Occipital lobe (tissue), 2 donors: Measurements from ENCODE around the gene EDC4. TPM values are rescaled to one million over a fixed set of nuclear protein-coding genes. Genes with fewer than 3 reads are reported as not detected.
A peak's percentile ranks its signal among the peaks of the same experiment; 100 is the strongest.
"Not testable (repeated sequence)": the region's sequence is repeated elsewhere in the genome, so short reads cannot be mapped to it uniquely, and the experiment has no call there.

Experiments
- DNase-seq: peaks from one replicate; lab custom pipeline; 2025; lab: John Stamatoyannopoulos, UW
- total RNA-seq: library from RNA; depleted of rRNA; stranded (reverse); fragments of >200 nt; gene quantifications from one replicate; pipeline ENCODE4 v1.2.3, GENCODE V29; 2014

EDC4 gene
- total RNA-seq, 1 donor from 2014 or later = 45.2 TPM

DNA sequence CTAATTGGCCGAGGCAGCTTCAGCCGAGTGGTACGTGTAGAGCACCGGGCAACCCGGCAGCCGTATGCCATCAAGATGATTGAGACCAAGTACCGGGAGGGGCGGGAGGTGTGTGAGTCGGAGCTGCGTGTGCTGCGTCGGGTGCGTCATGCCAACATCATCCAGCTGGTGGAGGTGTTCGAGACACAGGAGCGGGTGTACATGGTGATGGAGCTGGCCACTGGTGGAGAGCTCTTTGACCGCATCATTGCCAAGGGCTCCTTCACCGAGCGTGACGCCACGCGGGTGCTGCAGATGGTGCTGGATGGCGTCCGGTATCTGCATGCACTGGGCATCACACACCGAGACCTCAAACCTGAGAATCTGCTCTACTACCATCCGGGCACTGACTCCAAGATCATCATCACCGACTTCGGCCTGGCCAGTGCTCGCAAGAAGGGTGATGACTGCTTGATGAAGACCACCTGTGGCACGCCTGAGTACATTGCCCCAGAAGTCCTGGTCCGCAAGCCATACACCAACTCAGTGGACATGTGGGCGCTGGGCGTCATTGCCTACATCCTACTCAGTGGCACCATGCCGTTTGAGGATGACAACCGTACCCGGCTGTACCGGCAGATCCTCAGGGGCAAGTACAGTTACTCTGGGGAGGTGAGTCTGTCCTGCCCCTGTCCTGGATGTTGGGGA, 36.3 kb downstream of the EDC4 start:
- no peak for DNase-seq

- peak; percentile 70 for DNase-seq
Measured at GRCh38 chr16:67910158-67910557, 37.3 kb downstream of the EDC4 start.

GRCh38 chr16:67914758-67915495, 42.1 kb downstream of the EDC4 start:
- no peak for DNase-seq

GRCh38 chr16:67915496-67915769, 42.6 kb downstream of the EDC4 start:
- not testable (repeated sequence) for DNase-seq

DNA sequence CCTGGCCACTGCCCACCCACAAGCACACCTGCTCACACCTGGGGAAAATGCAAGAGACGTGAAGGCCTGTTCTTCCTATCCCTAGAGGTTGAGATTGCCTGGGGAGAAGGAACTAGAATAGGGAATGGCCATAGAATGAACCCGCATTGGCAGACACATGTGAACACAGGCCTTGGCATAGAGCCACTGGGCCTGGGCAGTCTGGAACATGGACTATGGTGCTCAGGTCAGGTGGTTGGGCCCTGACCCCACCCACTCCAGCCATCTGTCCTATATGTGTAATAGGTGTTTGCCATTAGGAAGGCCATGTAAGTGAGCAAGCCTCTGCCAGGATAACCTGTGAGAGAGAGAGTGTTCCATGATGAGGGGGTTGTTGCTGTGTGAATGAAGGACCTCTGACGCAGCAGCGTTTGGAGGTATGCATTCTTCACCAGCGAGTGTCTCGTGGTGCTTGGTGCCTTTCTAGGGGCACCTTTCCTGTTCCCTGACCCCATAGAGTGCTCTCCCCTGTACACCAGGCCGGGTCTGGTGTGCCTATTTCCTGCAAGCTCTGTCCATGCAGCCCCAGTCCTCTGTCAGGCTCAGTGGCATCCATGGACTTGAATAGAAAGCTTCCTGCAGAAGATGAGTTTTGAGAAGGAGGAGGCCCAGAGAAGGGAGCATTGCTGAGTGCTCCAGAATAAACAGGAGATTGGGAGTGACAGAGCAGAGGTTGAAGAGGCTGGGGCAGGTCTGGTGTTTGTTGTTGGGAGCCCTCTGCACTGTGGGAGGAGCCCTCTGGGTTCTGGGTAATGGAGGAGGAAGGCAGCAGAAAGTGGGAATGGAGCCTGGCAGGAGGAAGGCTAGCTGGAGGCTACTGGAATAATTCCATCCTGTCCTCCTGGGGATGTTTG, 43.2 kb downstream of the EDC4 start:
- no peak for DNase-seq

DNA sequence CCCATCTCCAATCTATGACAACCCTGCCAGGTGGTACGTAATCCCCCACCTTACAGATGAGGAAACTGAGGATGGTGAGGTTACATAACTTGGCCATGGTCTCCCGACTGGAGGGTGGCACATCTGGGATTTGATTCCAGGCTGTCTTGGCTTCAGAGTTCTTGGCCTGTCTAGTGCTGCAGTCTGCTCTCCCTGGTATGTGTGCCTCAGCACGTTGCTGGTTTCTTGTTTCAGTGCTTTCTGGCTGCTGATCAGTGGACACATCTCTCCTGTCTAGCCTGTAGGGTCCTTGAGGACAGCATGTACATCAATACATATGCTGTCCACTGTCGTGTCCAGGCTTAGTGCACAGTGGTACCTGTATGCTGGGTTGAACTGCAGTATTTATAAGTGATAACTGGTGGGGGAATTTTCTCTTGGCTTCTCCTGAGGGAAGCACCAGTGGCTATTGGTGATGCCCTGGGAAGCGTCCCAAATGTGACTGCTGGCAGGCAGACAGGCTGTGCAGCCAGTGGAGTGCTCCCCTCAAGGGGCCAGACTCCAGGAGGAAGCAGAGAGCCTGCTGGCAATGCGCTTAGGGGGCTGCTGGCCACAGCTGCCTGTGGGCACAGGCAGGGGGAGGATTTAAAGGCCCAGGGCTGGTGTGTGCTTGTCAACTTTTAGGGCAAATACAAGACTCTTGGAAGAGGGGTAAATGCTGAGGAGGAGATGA, 44.4 kb downstream of the EDC4 start:
- DNase-seq = no peak

DNA sequence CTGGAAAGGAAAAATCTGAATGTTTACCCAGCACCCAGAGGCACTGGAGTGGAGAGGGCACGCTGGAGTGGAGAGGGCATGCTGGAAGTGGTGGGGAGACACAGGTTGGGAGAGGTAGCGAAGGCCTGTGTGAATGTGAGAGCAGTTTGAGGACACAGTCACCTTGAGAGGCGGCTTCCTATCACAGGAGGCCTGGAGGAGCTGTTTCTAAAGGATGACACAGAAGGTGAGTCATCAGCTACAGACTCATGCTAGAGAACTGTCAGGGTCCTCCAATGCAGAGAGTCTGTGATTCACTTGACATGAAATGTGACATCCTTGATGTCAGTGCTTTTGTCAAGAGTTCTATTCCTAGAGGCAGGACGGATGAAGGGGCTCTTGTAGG, 45.0 kb downstream of the EDC4 start:
- DNase-seq = peak; percentile 59

- no peak for DNase-seq
Measured at GRCh38 chr16:67919622-67920221, 46.9 kb downstream of the EDC4 start.

DNA sequence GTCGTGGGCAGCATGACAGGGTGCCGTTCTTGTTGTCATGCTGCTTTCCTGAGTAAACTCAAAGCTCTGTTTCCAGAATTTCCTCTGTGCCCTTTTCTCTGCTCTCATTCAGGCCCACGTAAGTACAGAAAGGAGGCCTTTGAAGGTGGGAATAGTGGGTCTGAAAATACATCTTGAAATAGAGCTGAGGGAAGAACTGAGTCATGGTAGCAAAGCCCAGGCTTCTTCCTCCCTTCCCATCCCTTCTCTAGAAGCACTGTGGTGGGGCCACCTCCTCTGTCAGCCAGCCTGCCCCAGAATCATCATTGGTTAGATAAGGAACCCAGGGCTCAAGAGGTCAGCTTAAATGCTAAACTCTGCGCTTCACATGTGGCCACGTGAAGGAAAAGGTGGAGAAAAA, 49.4 kb downstream of the EDC4 start:
- DNase-seq = no peak

- DNase-seq = no peak
Measured at GRCh38 chr16:67922740-67923139, 49.9 kb downstream of the EDC4 start.

GRCh38 chr16:67923414-67924116, 50.7 kb downstream of the EDC4 start:
- DNase-seq = peak; percentile 47

- DNase-seq = no peak
Measured at GRCh38 chr16:67924140-67924906, 51.5 kb downstream of the EDC4 start.

GRCh38 chr16:67926181-67926750, 53.4 kb downstream of the EDC4 start:
- DNase-seq = peak; percentile 43

GRCh38 chr16:67927131-67927941, 54.5 kb downstream of the EDC4 start:
- no peak for DNase-seq

- DNase-seq = no peak
Measured at GRCh38 chr16:67928147-67928546, 55.3 kb downstream of the EDC4 start.

DNA sequence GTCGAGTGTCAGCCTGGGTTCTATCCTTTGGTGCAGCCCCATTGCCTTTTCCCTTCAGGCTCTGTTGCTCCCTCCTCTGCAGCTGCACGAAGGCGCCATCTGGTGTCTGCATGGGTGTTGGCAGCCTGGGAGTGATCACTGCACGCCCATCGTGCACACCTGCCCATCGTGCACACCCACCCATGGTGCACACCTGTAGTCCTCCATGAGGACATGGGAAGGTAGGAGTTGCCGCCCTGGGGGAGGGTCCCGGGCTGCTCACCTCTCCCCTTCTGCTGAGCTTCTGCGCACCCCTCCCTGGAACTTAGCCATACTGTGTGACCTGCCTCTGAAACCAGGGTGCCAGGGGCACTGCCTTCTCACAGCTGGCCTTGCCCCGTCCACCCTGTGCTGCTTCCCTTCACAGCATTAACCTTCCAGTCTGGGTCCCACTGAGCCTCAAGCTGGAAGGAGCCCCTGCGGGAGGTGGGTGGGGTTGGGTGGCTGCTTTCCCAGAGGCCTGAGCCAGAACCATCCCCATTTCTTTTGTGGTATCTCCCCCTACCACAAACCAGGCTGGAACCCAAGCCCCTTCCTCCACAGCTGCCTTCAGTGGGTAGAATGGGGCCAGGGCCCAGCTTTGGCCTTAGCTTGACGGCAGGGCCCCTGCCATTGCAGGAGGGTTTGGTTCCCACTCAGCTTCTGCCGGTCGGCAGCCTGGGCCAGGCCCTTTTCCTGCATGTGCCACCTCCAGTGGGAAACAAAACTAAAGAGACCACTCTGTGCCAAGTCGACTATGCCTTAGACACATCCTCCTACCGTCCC, 55.9 kb downstream of the EDC4 start:
- peak; percentile 66 for DNase-seq

GRCh38 chr16:67930191-67930590, 57.3 kb downstream of the EDC4 start:
- DNase-seq = no peak

GRCh38 chr16:67930678-67931211, 57.9 kb downstream of the EDC4 start:
- DNase-seq = no peak
